Prostate gland (tissue), 2 donors: ENCODE measurements around the gene THSD4. TPM values are rescaled to one million over a fixed set of nuclear protein-coding genes. Genes with fewer than 3 reads are reported as not detected.

Experiments
- DNase-seq: peaks from one replicate; pipeline ENCODE4 v3.0.0-alpha.2; 2019; ENCODE audit warnings: low spot score
- H3K27ac ChIP-seq, 2 donors: fragments of 200-600 bp; sonication (generic); 2 replicates each; pipeline ENCODE4 v1.5.1; 2017 to 2019
- H3K27me3 ChIP-seq: fragments of 200-600 bp; sonication (generic); replicated peaks from 2 replicates; pipeline ENCODE4 v1.5.1; 2019; ENCODE audit not compliant: insufficient read depth
- H3K36me3 ChIP-seq, 2 donors: fragments of 200-600 bp; sonication (generic); 1 replicate in 1 of 2; 2 replicates in 1 of 2; pipeline versions ENCODE4 v1.5.1 to v1.8.1; 2017 to 2019
- H3K4me1 ChIP-seq: fragments of 200-600 bp; sonication (generic); replicated peaks from 2 replicates; pipeline ENCODE4 v1.5.1; 2019
- H3K4me3 ChIP-seq, 2 donors: fragments of 200-600 bp; sonication (generic); 2 replicates each; pipeline ENCODE4 v1.5.1; 2017 to 2019
- H3K9me3 ChIP-seq: fragments of 200-600 bp; sonication (generic); 2 replicates; pipeline ENCODE4 v1.5.1; 2017
- POLR2A ChIP-seq: fragments of 450-650 bp; IDR thresholded peaks from one replicate; pipeline ENCODE4 v1.6.1; 2016; ENCODE audit warnings: antibody characterized with exemption, mild to moderate bottlenecking
- POLR2AphosphoS5 ChIP-seq: sonication (generic); formaldehyde crosslinking; IDR thresholded peaks from one replicate; pipeline ENCODE4 v1.6.1; 2017; ENCODE audit warnings: antibody characterized with exemption
- whole genome bisulfite sequencing: methylation state at CpG from one replicate; pipeline ENCODE4 v1.1.5; 2018; 5-methylcytosine and 5-hydroxymethylcytosine counted together
- intact Hi-C: fragments of 100-400 bp; cut with DNase I; formaldehyde crosslinking; loops from one replicate; pipeline ENCODE4 v1.14.2; 2022
- total RNA-seq, 2 donors: library from RNA; depleted of rRNA; stranded (reverse); fragments of >200 nt; gene quantifications; one replicate each; pipeline ENCODE4 v1.1.0, GENCODE V29; 2016
- TF ChIP-seq, protein P1 (sequence below), 4 experiments: fragments of 200-600 bp in 2 of 4; fragments of 450-650 bp in 2 of 4; sonication (generic) in 2 of 4; IDR thresholded peaks; 1 replicate in 3 of 4; 2 replicates in 1 of 4; pipeline ENCODE4 v1.5.1; 2016 to 2019; ENCODE audit warnings: antibody characterized with exemption in 4 of 4, mild to moderate bottlenecking in 2 of 4, moderate library complexity in 2 of 4

THSD4 gene
- total RNA-seq, 2 donors from 2014 or later, result 84.1 to 223 TPM

DNA sequence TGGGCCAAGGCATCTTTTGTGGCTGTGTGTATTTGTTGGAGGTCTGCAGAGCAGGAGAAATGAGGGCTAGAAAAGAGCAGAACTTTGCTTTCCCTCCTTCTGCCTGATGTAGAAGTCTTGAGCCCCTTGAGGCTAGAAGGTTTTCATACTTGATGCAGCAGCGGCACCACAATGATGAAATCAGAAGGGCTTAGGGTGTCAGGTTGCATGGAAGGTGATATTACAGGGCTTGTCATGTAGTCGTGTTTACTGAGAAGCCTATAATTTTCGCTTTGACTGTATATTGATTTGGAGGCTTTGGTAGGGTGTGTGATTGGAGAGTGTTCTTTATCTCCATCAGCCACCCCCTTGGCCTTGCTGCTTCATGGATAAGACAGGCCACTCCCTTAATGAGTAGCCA is 339.8 kb downstream of the THSD4 start:
- peak overlapping the region; percentile 20 to 55 for H3K27ac ChIP-seq
- TF ChIP-seq, protein P1, sequence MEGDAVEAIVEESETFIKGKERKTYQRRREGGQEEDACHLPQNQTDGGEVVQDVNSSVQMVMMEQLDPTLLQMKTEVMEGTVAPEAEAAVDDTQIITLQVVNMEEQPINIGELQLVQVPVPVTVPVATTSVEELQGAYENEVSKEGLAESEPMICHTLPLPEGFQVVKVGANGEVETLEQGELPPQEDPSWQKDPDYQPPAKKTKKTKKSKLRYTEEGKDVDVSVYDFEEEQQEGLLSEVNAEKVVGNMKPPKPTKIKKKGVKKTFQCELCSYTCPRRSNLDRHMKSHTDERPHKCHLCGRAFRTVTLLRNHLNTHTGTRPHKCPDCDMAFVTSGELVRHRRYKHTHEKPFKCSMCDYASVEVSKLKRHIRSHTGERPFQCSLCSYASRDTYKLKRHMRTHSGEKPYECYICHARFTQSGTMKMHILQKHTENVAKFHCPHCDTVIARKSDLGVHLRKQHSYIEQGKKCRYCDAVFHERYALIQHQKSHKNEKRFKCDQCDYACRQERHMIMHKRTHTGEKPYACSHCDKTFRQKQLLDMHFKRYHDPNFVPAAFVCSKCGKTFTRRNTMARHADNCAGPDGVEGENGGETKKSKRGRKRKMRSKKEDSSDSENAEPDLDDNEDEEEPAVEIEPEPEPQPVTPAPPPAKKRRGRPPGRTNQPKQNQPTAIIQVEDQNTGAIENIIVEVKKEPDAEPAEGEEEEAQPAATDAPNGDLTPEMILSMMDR (IDR thresholded peaks at IDR 0.05), result no peak
- peak; percentile 40 for TF ChIP-seq POLR2AphosphoS5
- H3K27me3 ChIP-seq, result no peaks in the 10 kb centered on the region
- H3K9me3 ChIP-seq, result no peaks in the 10 kb centered on the region
- 54% methylated on average over 3 of the region's 3 CpGs for WGBS
- intact Hi-C loops, result loop anchor here (10.0 kb wide), 1 partner anchor 700 kb away; no protein-coding TSS in a partner anchor
- peaks cover 3% of the 10 kb centered on the region for H3K4me1 ChIP-seq
- peak; percentile 36 for DNase-seq
- no peak overlapping the region for H3K4me3 ChIP-seq
- H3K36me3 ChIP-seq, result no peaks in the 10 kb centered on the region

DNA sequence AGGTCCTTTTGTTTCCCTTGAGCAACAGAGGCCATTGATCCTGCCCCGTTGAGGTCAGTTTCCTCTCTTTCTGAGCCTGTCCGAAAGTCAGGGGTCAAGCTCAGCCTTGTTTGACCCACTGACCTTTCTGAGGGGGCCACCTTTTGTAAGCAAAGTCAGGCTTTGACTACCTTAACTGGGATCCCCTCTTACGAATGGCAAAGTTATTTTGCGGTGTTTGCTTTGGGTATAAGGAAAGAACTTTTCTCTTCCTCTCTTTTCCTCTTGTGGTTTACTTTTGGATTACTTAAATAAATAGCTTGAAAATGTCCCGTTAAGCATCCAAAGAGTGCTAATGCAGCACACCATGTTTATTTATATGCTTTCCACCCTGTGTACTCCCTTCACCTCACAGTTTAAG is 340.6 kb downstream of the THSD4 start:
- DNase-seq, result no peak
- TF ChIP-seq POLR2A, result no peak
- TF ChIP-seq, protein P1 (IDR thresholded peaks at IDR 0.05), result peak in 1 of 4 experiments; percentile 16
- peak; percentile 22 for TF ChIP-seq POLR2AphosphoS5
- intact Hi-C loops, result loop anchor here (10.0 kb wide), 1 partner anchor 699 kb away; no protein-coding TSS in a partner anchor
- Histone ChIP-seq H3K4me1 (peaks cover 3% of the 10 kb centered on the region), H3K27ac (peak overlapping the region; percentile 20 to 55), H3K9me3 (no peaks in the 10 kb centered on the region), H3K36me3 (no peaks in the 10 kb centered on the region), H3K27me3 (no peaks in the 10 kb centered on the region), H3K4me3 (no peak overlapping the region)
- WGBS, result 55% methylated on average over 5 of the region's 5 CpGs

DNA sequence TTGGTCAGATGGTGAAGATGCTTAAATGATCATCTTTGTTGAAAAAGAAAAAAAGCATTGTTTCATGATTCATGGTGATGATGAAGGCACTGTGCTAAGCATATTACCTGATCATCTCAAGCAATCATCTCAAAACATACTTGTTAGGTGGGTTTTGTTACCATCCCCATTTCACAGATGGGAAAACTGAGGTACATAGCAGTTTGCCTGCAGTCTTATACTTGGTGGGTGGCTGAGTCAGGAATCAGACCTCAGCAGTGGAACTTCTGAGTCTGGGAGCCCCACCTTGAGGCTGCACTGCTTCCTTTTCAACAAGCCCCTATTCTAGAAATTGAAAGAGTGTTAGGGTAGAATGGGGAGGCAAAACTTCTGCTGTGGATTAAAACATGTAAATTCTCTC is 341.1 kb downstream of the THSD4 start:
- Histone ChIP-seq H3K27me3 (no peaks in the 10 kb centered on the region), H3K36me3 (no peaks in the 10 kb centered on the region), H3K4me3 (no peak overlapping the region), H3K4me1 (peaks cover 3% of the 10 kb centered on the region), H3K9me3 (no peaks in the 10 kb centered on the region), H3K27ac (peak overlapping the region in 1 of 2 donors; percentile 14)
- TF ChIP-seq, protein P1 (IDR thresholded peaks at IDR 0.05), result no peak
- TF ChIP-seq POLR2AphosphoS5, result no peak
- no peak for TF ChIP-seq POLR2A
- DNase-seq, result no peak
- intact Hi-C loops, result loop anchor here (10.0 kb wide), 1 partner anchor 698 kb away; no protein-coding TSS in a partner anchor

DNA sequence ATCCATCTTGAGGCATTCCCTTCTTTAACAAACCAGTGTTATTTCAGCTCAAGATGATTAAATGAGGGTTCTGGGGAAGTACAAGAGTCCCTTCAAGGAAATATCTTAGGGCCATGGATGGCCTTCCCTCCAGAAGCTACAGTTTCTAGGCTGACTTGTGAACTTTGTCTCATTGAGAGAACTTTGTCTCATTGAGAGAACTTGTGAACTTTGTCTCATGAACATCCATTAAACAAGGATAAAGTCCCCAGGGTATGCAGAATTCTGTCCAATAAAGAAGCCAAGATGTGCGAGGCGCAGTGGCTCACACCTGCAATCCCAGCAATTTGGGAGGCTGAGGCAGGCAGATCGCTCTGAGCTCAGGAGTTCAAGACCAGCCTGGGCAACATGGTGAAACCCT is 341.5 kb downstream of the THSD4 start:
- H3K9me3 ChIP-seq, result no peaks in the 10 kb centered on the region
- TF ChIP-seq, protein P1 (IDR thresholded peaks at IDR 0.05), result no peak
- TF ChIP-seq POLR2AphosphoS5 (no peak), POLR2A (no peak)
- intact Hi-C loops, result loop anchor here (10.0 kb wide), 1 partner anchor 698 kb away; no protein-coding TSS in a partner anchor
- 94% methylated on average over 3 of the region's 3 CpGs for whole genome bisulfite sequencing
- no peak overlapping the region for H3K4me3 ChIP-seq
- no peak overlapping the region for H3K27ac ChIP-seq
- peaks cover 3% of the 10 kb centered on the region for H3K4me1 ChIP-seq
- no peaks in the 10 kb centered on the region for H3K36me3 ChIP-seq
- DNase-seq, result no peak
- no peaks in the 10 kb centered on the region for H3K27me3 ChIP-seq

DNA sequence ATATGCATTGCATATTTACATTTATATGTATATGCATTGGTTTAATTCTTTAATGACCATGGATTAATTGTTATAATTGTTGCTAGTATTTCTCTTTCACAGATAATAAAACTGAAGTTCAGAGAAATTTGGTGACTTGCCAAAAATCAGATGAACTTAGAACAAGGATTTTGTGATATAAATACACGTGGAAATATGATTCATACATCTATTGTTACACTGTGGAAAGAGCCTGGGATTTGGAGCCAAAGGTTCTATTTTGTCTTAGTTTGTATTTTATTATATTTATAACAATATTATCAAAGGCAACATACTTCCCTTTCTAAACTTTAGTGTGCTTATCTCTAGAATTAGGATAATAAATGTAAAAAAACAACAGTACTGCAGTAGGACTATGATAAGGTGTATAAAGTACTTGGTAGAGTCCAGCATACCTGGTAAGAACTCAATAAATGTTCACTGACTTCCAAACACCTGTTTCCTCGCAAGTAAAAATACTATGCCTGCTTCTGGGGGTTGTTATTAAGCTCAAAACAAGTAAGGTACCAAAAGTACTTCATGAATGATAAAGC is 342.9 kb downstream of the THSD4 start:
- Histone ChIP-seq H3K9me3 (no peaks in the 10 kb centered on the region), H3K4me3 (no peak overlapping the region), H3K27ac (no peak overlapping the region), H3K27me3 (no peaks in the 10 kb centered on the region), H3K36me3 (no peaks in the 10 kb centered on the region), H3K4me1 (peaks cover 3% of the 10 kb centered on the region)
- 57% methylated on average over 2 of the region's 2 CpGs for WGBS
- TF ChIP-seq, protein P1 (IDR thresholded peaks at IDR 0.05), result no peak
- TF ChIP-seq POLR2AphosphoS5 (no peak), POLR2A (no peak)
- DNase-seq, result no peak
- intact Hi-C loops, result loop anchor here (10.0 kb wide), 1 partner anchor 697 kb away; no protein-coding TSS in a partner anchor
